Raji (cell line): ENCODE data around the gene MTX1.
A peak's percentile ranks its signal among the peaks of the same experiment; 100 is the strongest.

ENCODE experiments used
- POLR2A ChIP-seq: IDR thresholded peaks from 2 replicates; pipeline ENCODE4 v1.6.1; 2011; ENCODE audit warnings: low read depth, low read length, control low read depth; ENCODE audit not compliant: insufficient read depth

The MTX1 gene

GRCh38 chr1:155218854-155219591 lies 10.5 kb downstream of the MTX1 start:
- TF ChIP-seq POLR2A: no peak

GRCh38 chr1:155219592-155220031 lies 11.1 kb downstream of the MTX1 start:
- no peak for TF ChIP-seq POLR2A

GRCh38 chr1:155223047-155223446 lies 14.6 kb downstream of the MTX1 start:
- 0 out of 2 replicates have a peak, but pooled peaks have one; percentile 22 for TF ChIP-seq POLR2A

GRCh38 chr1:155226188-155226909 lies 17.9 kb downstream of the MTX1 start:
- TF ChIP-seq POLR2A: peak; percentile 56

- no peak for TF ChIP-seq POLR2A
Measured at GRCh38 chr1:155226910-155227260, 18.4 kb downstream of the MTX1 start.

- TF ChIP-seq POLR2A: peak; percentile 83
Measured at GRCh38 chr1:155227261-155228095, 19.0 kb downstream of the MTX1 start.

GRCh38 chr1:155228096-155228427 lies 19.6 kb downstream of the MTX1 start:
- TF ChIP-seq POLR2A: no peak

- TF ChIP-seq POLR2A: peak; percentile 7; the same call in 1 of the 2 replicates
Measured at GRCh38 chr1:155231302-155231701, 22.8 kb downstream of the MTX1 start.

GRCh38 chr1:155236451-155236850 lies 28.0 kb downstream of the MTX1 start:
- no peak for TF ChIP-seq POLR2A

GRCh38 chr1:155241069-155241679 lies 32.7 kb downstream of the MTX1 start:
- peak; percentile 55 for TF ChIP-seq POLR2A

GRCh38 chr1:155241841-155242264 lies 33.4 kb downstream of the MTX1 start:
- no peak for TF ChIP-seq POLR2A

- TF ChIP-seq POLR2A: no peak
Measured at GRCh38 chr1:155242805-155243358, 34.4 kb downstream of the MTX1 start.

- TF ChIP-seq POLR2A: peak; percentile 91
Measured at GRCh38 chr1:155244368-155245162, 36.1 kb downstream of the MTX1 start.

GRCh38 chr1:155245163-155245524 lies 36.6 kb downstream of the MTX1 start:
- no peak for TF ChIP-seq POLR2A
